Stimulated activated CD8-positive, alpha-beta memory T cell treated with anti-CD3 and anti-CD28 coated beads, Interleukin-7, amount 100 ng/mL, for 1 hour (primary cell): ENCODE measurements around the gene IER5.
"Not testable (repeated sequence)": the region's sequence is repeated elsewhere in the genome, so short reads cannot be mapped to it uniquely, and the experiment has no call there.

ENCODE experiments used
- DNase-seq, 2 donors: peaks; one replicate each; pipeline ENCODE4 v3.0.0-alpha.2; 2020; ENCODE audit warnings: low read depth in 2 of 2

Gene IER5

DNA sequence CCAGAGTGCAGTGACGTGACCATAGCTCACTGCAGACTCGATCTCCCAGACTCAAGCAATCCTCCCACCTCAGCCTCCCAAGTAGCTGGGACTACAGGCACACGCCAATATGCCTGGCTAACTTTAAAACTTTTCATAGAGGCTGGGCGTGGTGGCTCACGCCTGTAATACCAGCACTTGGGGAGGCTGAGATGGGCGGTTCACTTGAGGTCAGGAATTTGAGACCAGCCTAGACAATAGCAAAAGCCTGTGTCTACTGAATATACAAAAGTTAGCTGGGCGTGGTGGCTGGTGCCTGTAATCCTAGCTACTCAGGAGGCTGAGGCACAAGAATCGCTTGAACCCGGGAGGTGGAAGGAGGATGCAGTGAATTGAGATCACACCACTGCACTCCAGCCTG, 27.5 kb downstream of the IER5 start:
- DNase-seq: not testable (repeated sequence)

DNA sequence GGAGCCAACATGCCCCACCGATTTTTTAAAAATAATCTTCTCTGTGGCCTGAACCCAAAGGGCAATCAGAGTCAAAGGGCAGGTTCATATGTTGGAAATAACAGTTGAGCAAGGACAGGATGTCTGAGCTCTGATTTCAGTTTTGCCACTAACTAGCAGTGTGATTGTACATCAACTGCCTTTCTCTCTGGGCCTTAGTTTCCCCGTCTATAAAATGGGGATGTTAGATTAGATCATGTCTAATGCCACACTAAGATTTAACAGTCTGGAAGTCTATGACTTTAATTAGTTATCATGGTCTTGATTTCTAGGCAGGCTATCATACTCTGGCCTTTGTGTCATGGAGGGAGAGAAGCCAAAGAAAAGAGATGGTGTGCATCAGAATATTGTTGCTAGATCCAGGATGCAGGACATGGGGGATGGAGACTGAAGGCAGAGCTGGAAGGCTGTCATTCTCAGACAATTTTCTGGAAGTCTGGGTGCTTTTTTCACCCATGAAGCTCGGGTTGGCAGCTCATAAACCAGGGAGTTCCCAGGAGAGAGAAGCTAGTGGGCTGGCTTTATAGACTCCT, 28.4 kb downstream of the IER5 start:
- DNase-seq: no peak

DNA sequence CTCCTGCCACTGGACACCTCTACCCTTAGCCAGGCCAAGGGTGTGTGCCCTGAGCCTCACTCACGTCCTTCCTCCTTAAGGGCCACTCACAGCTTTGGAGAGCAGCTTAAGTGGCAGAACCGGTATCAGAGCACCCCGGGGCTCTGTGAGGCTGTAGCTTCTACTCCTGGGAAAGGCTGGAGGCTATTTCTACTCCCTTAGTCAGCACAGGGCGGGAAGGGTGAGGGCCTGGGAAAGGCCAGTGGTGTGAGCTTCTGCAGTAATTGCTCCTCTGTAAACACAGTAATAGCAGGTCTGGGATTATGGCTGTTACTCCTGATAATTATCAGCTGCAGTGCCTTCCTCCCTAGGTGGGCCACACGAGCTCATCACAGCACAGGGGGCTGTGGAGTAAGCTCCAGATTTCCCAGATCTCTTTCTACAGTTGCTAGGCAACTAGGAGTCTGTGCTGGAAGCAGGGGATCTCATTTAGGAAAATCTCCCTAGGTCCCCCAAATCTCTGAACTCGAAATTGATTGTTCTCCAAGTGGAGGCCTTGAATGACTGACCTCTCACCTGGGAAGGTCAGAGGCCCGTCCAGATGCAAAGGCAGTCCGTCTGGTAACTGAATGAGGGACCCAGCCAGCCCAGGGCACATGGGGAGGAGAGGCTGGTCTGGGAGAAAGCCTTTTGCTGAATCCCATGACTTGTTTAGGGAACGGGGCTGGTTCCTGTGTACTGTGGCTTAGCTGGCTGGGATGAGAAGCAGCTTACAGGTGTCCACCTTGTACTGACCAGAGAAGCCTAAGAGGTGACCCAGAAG, 29.3 kb downstream of the IER5 start:
- DNase-seq: no peak

DNA sequence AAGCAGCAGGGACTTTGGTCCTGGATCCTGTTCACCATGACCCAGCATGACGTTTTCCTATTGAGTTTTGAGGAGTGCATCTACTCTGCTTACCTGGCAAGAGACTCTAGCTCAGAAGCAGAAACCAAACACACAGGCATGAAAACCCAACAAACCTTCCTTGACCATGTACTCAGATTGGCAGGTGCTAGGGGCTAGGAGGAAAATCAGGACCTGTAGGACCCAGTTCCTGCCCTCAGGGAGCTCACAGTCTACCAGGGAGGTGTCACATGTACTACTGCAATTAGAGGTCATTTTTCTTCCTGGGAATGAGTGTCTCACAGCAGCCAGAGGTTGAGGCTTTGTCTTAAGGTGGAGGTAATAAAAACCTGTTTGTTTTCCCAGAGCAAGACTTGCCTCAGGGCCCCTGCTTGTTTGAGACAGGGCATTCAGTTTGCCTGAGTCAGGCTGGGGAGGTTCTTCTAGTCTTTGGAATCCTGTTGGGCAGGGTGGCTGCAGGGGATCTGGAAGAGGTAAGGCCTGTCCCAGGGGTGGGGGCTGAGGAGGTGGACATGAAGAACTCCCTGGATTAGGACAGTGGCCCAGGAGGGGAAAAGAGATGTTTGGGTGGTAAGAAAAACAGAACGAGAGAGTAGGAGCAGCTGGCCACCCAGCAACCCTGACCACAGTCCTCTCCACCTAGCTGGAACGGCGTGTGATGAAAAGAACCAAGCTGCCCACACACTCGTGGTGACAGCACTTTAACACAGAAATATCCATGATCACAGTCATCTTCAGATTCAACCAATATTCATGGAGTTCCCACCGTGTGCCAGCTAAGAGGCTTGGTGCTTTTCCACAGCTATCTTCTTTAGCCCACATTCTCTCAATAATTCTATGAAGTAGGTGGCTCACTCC, 30.8 kb downstream of the IER5 start:
- DNase-seq: no peak

DNA sequence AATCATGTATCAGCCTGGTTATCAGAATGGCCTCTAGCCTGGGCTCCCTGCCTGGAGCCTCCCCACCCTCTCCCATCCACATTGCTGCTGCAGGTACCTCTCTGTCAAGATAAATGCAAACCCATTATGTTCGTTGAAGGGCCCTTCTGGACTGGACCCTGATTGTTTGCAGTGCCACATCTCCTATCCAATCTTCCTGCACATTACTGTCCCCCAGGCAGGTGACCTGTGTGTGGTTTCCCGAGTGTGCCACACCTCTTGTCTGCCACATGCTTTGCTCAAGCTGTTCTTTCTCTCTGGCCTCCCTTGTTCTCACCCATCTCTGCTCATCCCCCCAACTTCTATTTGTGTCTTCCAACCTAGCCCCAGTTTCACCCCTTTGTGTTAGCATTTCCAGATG, 32.4 kb downstream of the IER5 start:
- no peak for DNase-seq

DNA sequence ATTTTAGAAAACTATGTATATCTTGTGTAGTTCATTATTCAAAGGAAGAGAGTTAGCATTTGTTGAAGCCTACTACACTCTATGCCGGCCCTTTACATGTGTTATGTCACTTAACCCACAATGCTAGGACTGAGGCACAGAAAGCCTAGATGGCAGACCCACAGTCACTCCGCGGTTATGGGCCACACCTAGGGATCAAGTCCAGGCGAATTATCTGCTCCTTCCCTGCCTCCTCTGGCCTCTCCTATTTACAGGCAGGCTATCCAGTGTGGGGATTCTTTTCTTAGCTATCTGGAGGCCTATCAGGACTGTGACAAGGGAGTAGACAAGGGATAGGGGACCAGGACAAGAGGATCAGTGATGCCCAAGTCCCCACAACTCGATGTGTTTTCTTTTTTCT, 33.0 kb downstream of the IER5 start:
- no peak for DNase-seq

DNA sequence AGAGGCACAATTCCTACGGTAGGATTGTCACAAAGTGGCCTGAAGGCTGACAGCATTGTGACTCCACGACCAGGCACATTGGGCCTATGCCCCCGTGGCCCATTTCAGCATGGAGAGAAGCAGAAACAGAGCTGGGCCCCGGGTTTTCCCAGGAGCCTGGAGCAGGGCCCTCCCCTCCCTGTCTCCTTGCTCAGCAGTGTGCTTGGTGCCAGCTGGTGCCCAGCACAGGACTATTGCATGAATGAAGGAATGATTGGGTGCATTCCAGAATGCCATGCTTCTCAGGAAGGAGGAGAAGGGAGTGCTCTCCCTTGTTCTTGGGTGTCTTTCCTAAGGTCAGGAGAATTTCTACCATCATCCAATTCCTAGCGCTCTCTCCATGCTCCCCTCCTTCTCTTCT, 33.7 kb downstream of the IER5 start:
- no peak for DNase-seq

DNA sequence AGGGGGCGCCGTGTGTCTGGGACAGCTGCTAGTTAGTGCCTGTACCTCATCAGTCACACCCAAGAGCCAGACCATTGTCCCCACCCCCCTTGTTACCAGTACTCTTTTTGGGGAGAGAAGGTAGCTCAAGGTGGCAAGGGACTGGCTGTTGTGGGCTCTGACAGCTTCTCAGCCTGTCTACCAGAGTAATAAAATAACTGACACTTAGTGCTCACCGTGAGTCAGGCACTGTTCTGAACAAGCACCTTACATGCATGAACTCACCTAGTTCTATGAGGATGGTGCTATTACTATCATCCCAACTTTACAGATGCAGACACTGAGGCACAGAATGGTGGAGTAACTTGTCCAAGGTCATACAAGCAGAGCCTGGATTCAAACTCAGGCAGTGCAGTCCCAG, 34.7 kb downstream of the IER5 start:
- DNase-seq: no peak

DNA sequence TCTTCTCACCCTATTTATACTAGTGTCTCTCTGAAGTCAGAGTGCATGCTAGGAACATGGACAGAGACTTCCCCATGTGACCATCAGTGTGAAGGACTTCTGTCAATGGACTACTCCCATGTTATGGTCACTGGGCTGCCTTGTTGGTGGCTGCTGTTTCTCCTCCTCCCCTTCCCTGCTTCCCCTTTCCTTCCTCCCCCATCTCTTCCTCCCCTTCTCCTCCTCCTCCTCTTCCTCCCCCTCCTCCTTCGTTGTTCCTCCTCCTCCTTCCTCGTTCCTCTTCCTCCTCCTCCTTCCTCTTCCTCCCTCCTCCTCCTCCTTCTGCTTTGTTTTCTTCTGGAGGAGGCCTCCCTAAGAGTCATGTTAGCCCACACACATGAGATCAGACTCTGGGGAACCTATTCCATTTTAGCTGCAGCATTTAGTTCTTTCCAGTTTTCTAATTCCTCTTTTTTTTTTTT, 35.8 kb downstream of the IER5 start:
- no peak for DNase-seq

DNA sequence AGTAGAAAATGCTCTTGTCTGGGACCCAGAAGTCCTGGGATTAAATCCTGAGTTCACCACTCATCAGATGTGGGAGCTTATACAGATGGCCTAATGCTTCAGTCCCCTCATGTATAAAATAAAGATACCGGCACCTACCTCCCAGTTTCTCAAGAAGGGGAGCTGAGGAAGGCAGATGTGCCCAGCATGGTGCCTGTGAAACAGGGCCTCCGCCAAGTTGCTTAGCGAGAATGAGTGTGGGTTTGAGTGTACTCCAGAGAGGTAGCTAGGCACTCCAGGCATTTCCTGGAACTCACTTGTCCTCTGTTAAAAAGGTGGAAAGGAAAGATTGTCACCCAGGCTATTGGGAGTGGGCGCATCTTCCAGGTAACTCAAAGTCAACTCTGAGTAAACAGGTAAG, 37.8 kb downstream of the IER5 start:
- DNase-seq: no peak

DNA sequence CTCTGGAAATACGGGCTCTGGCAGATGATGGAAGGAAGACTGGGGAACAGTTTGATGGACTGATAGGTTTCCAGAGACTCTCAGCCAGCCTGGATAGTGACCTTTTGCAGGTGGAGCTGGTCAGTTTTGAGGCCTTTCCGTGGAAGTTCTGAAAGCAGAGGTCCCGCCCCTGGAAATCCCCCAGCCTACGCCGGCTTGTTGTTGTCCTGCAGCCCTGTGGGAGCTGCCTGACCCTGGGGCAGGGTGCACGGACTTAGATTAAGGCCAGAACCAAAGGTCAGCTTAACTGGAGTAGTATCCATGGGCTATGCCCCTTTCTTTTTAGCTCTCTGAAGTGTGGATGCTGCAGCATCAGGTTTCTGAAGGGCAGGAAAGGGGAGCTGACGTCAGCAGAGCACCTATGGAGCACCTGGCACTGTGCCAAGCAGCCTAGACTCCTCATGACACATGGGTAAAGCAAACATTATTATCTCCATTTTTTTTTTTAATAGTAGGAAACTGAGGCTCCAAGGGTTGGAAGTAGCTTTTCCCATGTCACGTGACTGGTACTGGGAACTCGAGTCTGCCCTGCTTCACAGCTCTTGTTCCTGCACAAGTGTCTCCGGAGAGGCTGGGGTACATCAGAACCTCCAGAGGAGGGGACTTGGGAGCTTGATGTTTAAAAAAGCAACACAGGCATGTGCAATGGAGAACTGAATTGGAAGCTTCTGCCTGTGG, 38.5 kb downstream of the IER5 start:
- DNase-seq: no peak

DNA sequence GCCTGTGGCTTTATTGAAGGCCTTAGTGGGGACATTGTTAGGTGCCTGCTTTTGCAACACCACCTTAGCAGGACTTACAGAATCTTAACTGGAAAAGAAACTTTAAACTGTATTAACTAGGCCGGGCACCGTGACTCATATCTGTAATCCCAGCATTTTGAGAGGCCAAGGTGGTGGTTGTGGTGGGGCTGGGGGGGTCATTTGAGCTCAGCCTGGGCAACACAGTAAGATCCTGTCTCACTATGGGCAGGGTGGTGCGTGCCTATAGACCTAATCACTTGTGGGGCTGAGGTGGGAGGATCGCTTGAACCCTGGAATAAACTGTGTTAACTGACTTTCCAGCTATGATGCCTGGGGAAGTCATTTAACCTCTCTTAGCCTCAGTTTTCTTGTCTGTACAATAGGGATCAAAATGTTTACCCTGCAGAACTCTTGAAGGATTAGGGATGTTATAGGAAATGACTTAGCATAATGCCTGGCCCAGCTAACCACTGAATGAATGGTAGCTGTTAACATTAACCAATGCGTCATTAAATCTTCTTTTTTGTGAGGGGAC, 39.5 kb downstream of the IER5 start:
- no peak for DNase-seq

DNA sequence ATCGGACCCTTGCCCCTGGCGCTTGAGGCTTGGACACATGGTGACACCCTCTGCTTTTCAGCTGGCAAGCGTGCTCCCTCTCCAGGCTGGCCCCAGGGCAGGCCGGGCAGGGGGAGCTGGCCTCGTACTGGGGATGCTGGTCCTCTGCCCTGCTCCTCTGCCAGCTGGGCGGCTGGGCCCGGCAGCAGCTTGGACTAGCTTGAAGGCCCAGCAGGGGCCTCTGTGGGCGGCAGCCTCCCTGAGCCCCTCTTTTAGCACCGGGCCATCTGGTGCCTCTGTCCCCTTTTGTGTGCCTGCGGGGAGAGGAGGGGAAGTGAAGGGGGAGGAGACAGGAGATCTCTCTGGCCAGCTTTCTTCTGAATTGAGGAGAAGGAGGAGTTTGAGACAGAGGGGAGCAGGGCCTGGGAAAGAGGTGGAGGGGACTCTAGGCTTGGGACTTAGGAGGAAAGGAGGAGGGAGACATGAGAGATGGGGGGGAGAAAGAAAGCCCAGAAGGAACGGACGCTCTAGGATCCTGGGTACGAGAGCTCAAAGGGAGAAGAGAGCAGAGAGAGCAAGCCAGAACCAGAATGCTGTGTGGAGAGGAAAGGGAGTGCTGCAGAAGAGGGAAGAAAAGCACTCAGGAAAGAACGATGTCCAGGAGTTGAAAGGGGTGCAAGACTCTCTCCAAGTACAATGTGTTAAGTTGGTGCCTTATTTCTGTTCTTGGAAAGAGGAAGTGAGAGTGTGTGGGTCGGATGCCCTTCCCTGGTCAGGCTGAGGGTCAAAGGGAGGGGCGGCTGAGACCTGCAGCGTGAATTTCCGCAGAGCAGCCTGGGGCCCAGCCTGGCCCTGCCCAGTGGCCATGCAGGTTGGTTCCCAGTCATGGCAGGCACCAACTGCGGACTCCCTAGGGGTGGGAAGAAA, 40.3 kb downstream of the IER5 start:
- no peak for DNase-seq

DNA sequence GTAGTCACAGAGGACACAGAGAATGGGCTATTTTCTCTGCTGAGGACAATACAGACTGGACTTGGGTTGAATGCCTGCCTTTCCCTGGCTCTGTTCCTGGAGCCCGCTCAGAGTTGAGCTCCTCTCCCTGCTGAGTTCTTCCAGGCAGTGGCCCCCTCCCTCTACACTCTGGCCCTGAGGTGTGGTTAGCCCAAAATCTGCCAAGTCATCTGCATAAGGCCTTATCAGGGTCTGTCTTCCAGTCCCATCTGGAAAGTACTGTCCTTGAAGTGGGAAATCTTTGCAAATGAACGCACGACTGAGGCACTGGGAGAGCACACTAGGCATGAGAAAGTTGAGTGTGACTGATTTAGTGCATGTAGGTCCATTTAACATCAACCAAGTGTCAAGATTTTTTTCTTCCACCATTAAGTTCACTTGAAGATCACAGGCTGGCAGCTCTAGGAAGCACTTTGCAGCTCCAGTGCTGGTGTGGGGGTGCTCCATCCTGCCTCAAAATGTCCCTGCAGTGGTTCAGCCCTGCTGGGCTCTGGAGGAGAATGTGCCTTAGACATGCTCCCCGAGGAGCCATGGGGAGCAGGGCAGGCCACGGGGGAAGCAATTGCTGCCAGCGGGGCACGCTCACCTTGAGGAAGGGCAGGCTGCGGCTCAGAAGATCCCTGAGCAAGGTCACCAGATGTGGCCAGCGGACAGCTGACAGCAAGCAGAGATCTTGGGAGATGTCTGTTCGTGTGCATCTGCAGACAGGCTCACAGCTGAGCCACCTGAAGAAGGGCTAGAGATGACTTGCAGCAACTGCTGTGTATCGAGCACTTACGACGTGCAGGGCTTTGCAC, 41.5 kb downstream of the IER5 start:
- DNase-seq: no peak

DNA sequence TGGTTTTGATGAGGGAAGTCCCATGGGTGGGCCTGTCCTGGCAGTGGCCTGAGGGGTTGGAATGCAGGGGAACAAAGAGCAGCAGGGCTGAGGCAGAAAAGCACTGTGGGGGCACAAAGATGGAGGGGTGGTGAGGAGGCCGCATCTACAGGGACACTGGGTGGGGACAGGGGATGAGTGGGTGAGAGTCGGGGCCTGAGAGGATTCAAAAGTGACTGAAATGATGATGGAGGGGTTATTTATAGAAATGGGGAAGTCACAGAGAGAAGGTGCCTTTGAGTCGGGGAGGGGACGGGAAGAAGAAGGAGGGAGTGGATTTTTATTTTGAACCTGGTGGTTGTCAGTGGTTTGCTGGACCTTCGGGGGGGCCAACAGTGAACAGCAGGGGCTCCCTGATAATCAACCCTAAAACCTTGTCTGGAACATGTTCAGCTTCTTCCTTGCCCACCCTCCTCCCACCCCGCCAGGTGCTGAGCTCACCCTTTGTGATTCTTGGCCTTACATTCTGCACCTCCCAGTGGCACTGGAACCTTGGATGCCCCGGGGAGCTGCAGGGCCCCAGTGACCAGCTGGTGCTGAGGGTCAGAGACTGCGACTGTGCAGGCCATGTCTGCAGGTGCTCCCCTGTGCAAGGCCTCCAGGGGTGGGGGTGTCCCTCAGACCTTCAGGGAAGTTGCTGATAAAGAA, 42.9 kb downstream of the IER5 start:
- no peak for DNase-seq

DNA sequence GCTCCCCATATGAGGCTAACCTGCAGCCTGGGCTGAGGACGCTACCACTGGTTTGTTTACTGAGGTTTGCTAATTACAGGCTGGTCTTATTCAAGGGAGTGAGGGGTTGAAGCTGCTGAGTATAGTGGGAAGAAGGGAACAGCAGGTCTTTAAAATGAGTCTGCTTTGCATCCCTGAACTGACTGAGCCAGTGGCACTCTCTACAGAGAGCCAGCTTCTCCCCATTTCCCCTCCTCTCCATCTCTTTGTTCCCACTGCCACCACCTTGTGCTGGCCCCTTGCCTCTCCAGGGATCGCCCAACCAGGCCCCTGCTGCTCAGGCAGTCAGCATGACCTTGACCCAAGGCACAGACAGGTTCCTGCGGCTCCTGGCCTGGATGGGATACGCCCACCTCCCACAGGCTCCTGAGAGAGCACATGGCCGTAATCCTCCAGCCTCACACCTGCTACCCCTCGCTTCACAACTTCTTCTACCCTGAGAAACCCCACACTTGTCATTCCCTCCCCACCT, 45.0 kb downstream of the IER5 start:
- no peak for DNase-seq

DNA sequence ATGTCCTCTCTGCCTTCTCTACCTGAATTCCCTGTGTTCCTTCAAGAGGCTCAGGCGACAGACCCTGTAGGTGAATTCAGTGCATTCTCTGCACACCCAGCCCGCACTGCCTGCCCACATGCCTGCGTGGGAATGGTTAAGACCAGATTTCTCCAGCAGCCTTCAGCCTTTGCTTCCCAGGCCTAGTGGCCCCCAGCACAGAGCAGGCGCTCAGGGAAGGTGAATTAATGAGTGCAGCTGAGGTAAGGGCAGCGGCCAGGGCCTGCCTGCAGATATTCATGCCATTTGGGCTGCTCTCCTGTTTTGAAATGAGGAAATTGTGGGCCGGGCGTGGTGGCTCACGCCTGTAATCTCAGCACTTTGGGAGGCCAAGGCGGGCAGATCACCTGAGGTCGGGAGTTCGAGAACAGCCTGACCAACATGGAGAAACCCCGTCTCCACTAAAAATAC, 45.5 kb downstream of the IER5 start:
- no peak for DNase-seq

DNA sequence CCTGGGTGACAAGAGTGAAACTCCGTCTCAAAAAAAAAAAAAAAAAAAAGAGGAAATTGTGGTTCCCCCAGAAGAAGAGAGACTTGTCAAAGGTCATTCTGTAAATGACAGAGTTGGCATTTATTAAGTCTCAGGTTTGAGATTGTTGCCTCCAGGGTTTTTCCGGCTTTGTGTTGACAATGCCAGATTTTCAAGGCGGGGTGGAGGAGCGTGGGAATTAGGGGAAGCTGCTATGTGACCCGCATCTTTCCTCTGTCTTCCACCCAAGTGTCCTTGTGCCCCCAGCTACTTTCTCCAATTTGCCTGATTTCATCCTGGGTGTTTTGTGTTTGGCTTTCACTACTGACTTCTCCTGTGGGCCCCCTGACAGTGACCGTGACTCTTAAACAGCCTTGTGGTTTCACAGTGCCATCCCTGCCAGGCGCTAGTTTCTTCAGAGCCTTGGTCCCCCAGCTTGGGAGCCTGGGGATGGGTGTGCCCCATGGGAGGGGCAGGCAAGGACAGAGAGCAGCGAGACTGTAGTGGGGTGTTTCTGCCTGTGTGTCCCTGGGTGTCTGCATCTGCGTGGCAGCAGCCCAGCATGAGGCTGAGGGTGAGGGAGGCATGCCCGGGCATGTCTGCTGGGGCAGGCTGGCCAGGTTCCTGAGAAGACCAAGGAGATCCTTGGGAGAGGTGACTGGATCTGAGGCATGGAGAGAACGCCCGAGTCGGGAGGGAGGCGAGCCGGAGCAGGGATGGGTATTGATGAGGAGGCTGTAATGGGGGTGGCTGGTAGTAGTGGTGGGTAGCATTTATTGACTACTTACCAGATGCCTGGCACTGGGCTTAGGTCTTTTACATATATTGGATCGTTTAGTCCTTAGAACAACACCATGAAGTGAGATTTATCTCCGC, 46.3 kb downstream of the IER5 start:
- no peak for DNase-seq
